ENCODE data around the gene ZFHX3.
A peak's percentile ranks its signal among the peaks of the same experiment; 100 is the strongest.
"Not testable (repeated sequence)": the region's sequence is repeated elsewhere in the genome, so short reads cannot be mapped to it uniquely, and the experiment has no call there.

The ZFHX3 gene

GRCh38 chr16:72989203-72989578 lies 58.7 kb downstream of the ZFHX3 start:
- H3K4me1 ChIP-seq (ENCODE audit: control insufficient read depth in 1 of 2, insufficient read depth in 2 of 2, low read length in 2 of 2): peaks cover 12 to 23% of the 10 kb centered on the region in 2 donors
- H3K27me3 ChIP-seq (ENCODE audit: control insufficient read depth in 1 of 2, insufficient read depth in 2 of 2, low read length in 2 of 2); H3K36me3 ChIP-seq (ENCODE audit: control insufficient read depth in 1 of 2, insufficient read depth in 2 of 2, low read length in 2 of 2); H3K9me3 ChIP-seq (ENCODE audit: control insufficient read depth in 1 of 2, low read length in 2 of 2); H3K9ac ChIP-seq (ENCODE audit: low read depth in 1 of 2, low read length in 2 of 2); H3K4me3 ChIP-seq (ENCODE audit: low read depth in 1 of 2, low read length in 2 of 2); H3K27ac ChIP-seq (ENCODE audit: low read depth, low read length): not testable (repeated sequence)

GRCh38 chr16:72988569-72988968 lies 59.4 kb downstream of the ZFHX3 start:
- Histone ChIP-seq H3K4me1 (ENCODE audit: control insufficient read depth in 1 of 2, insufficient read depth in 2 of 2, low read length in 2 of 2) (peaks cover 12 to 27% of the 10 kb centered on the region in 2 donors), H3K9me3 (ENCODE audit: control insufficient read depth in 1 of 2, low read length in 2 of 2) (no peaks in the 10 kb centered on the region)

GRCh38 chr16:72987480-72987901 lies 60.4 kb downstream of the ZFHX3 start:
- no peak overlapping the region for H3K9ac ChIP-seq (ENCODE audit: low read depth in 1 of 2, low read length in 2 of 2)
- no peaks in the 10 kb centered on the region for H3K9me3 ChIP-seq (ENCODE audit: control insufficient read depth in 1 of 2, low read length in 2 of 2)
- H3K4me1 ChIP-seq (ENCODE audit: control insufficient read depth in 1 of 2, insufficient read depth in 2 of 2, low read length in 2 of 2): peaks cover 12 to 27% of the 10 kb centered on the region in 2 donors
- H3K27me3 ChIP-seq (ENCODE audit: control insufficient read depth in 1 of 2, insufficient read depth in 2 of 2, low read length in 2 of 2): no peaks in the 10 kb centered on the region
- no peaks in the 10 kb centered on the region for H3K36me3 ChIP-seq (ENCODE audit: control insufficient read depth in 1 of 2, insufficient read depth in 2 of 2, low read length in 2 of 2)
- H3K4me3 ChIP-seq (ENCODE audit: low read depth in 1 of 2, low read length in 2 of 2): no peak overlapping the region
- H3K27ac ChIP-seq (ENCODE audit: low read depth, low read length): no peak overlapping the region

More at GRCh38 chr16:72988569-72988968, 59.4 kb downstream of the ZFHX3 start:
- Histone ChIP-seq H3K27me3 (ENCODE audit: control insufficient read depth in 1 of 2, insufficient read depth in 2 of 2, low read length in 2 of 2) (no peaks in the 10 kb centered on the region), H3K27ac (ENCODE audit: low read depth, low read length) (no peak overlapping the region), H3K4me3 (ENCODE audit: low read depth in 1 of 2, low read length in 2 of 2) (no peak overlapping the region), H3K9ac (ENCODE audit: low read depth in 1 of 2, low read length in 2 of 2) (no peak overlapping the region), H3K36me3 (ENCODE audit: control insufficient read depth in 1 of 2, insufficient read depth in 2 of 2, low read length in 2 of 2) (no peaks in the 10 kb centered on the region)

GRCh38 chr16:72985995-72986394 lies 61.9 kb downstream of the ZFHX3 start:
- Histone ChIP-seq H3K9me3 (ENCODE audit: control insufficient read depth in 1 of 2, low read length in 2 of 2) (no peaks in the 10 kb centered on the region), H3K9ac (ENCODE audit: low read depth in 1 of 2, low read length in 2 of 2) (no peak overlapping the region), H3K27me3 (ENCODE audit: control insufficient read depth in 1 of 2, insufficient read depth in 2 of 2, low read length in 2 of 2) (no peaks in the 10 kb centered on the region), H3K36me3 (ENCODE audit: control insufficient read depth in 1 of 2, insufficient read depth in 2 of 2, low read length in 2 of 2) (no peaks in the 10 kb centered on the region), H3K4me1 (ENCODE audit: control insufficient read depth in 1 of 2, insufficient read depth in 2 of 2, low read length in 2 of 2) (peaks cover 12 to 22% of the 10 kb centered on the region in 2 donors), H3K4me3 (ENCODE audit: low read depth in 1 of 2, low read length in 2 of 2) (no peak overlapping the region), H3K27ac (ENCODE audit: low read depth, low read length) (no peak overlapping the region)

- H3K4me3 ChIP-seq (ENCODE audit: low read depth in 1 of 2, low read length in 2 of 2): no peak overlapping the region
- H3K9ac ChIP-seq (ENCODE audit: low read depth in 1 of 2, low read length in 2 of 2): no peak overlapping the region
These were observed 62.6 kb downstream of the ZFHX3 start for GRCh38 chr16:72985148-72985941.

GRCh38 chr16:72983728-72984350 lies 64.1 kb downstream of the ZFHX3 start:
- no peaks in the 10 kb centered on the region for H3K27me3 ChIP-seq (ENCODE audit: control insufficient read depth in 1 of 2, insufficient read depth in 2 of 2, low read length in 2 of 2)
- H3K27ac ChIP-seq (ENCODE audit: low read depth, low read length): no peak overlapping the region
- H3K36me3 ChIP-seq (ENCODE audit: control insufficient read depth in 1 of 2, insufficient read depth in 2 of 2, low read length in 2 of 2): no peaks in the 10 kb centered on the region
- H3K9me3 ChIP-seq (ENCODE audit: control insufficient read depth in 1 of 2, low read length in 2 of 2): no peaks in the 10 kb centered on the region
- H3K4me3 ChIP-seq (ENCODE audit: low read depth in 1 of 2, low read length in 2 of 2): no peak overlapping the region
- peaks cover 3 to 17% of the 10 kb centered on the region in 2 donors for H3K4me1 ChIP-seq (ENCODE audit: control insufficient read depth in 1 of 2, insufficient read depth in 2 of 2, low read length in 2 of 2)
- H3K9ac ChIP-seq (ENCODE audit: low read depth in 1 of 2, low read length in 2 of 2): no peak overlapping the region

More at GRCh38 chr16:72985148-72985941, 62.6 kb downstream of the ZFHX3 start:
- H3K4me1 ChIP-seq (ENCODE audit: control insufficient read depth in 1 of 2, insufficient read depth in 2 of 2, low read length in 2 of 2): peaks cover 10 to 22% of the 10 kb centered on the region in 2 donors
- H3K27me3 ChIP-seq (ENCODE audit: control insufficient read depth in 1 of 2, insufficient read depth in 2 of 2, low read length in 2 of 2): no peaks in the 10 kb centered on the region
- no peaks in the 10 kb centered on the region for H3K9me3 ChIP-seq (ENCODE audit: control insufficient read depth in 1 of 2, low read length in 2 of 2)
- no peaks in the 10 kb centered on the region for H3K36me3 ChIP-seq (ENCODE audit: control insufficient read depth in 1 of 2, insufficient read depth in 2 of 2, low read length in 2 of 2)
- H3K27ac ChIP-seq (ENCODE audit: low read depth, low read length): peak overlapping the region; percentile 39

GRCh38 chr16:72983241-72983640 lies 64.7 kb downstream of the ZFHX3 start:
- Histone ChIP-seq H3K36me3 (ENCODE audit: control insufficient read depth in 1 of 2, insufficient read depth in 2 of 2, low read length in 2 of 2) (no peaks in the 10 kb centered on the region), H3K27ac (ENCODE audit: low read depth, low read length) (no peak overlapping the region), H3K9ac (ENCODE audit: low read depth in 1 of 2, low read length in 2 of 2) (no peak overlapping the region), H3K9me3 (ENCODE audit: control insufficient read depth in 1 of 2, low read length in 2 of 2) (no peaks in the 10 kb centered on the region), H3K4me1 (ENCODE audit: control insufficient read depth in 1 of 2, insufficient read depth in 2 of 2, low read length in 2 of 2) (peaks cover 5 to 20% of the 10 kb centered on the region in 2 donors), H3K27me3 (ENCODE audit: control insufficient read depth in 1 of 2, insufficient read depth in 2 of 2, low read length in 2 of 2) (no peaks in the 10 kb centered on the region), H3K4me3 (ENCODE audit: low read depth in 1 of 2, low read length in 2 of 2) (no peak overlapping the region)

GRCh38 chr16:72979974-72980373 lies 68.0 kb downstream of the ZFHX3 start:
- Histone ChIP-seq H3K9me3 (ENCODE audit: control insufficient read depth in 1 of 2, low read length in 2 of 2) (no peaks in the 10 kb centered on the region), H3K4me1 (ENCODE audit: control insufficient read depth in 1 of 2, insufficient read depth in 2 of 2, low read length in 2 of 2) (peaks cover 11 to 20% of the 10 kb centered on the region in 2 donors), H3K9ac (ENCODE audit: low read depth in 1 of 2, low read length in 2 of 2) (no peak overlapping the region), H3K27me3 (ENCODE audit: control insufficient read depth in 1 of 2, insufficient read depth in 2 of 2, low read length in 2 of 2) (no peaks in the 10 kb centered on the region), H3K36me3 (ENCODE audit: control insufficient read depth in 1 of 2, insufficient read depth in 2 of 2, low read length in 2 of 2) (no peaks in the 10 kb centered on the region), H3K4me3 (ENCODE audit: low read depth in 1 of 2, low read length in 2 of 2) (no peak overlapping the region), H3K27ac (ENCODE audit: low read depth, low read length) (no peak overlapping the region)

- H3K4me1 ChIP-seq (ENCODE audit: control insufficient read depth in 1 of 2, insufficient read depth in 2 of 2, low read length in 2 of 2): peaks cover 17 to 22% of the 10 kb centered on the region in 2 donors
- no peak overlapping the region for H3K9ac ChIP-seq (ENCODE audit: low read depth in 1 of 2, low read length in 2 of 2)
- no peaks in the 10 kb centered on the region for H3K9me3 ChIP-seq (ENCODE audit: control insufficient read depth in 1 of 2, low read length in 2 of 2)
- H3K27me3 ChIP-seq (ENCODE audit: control insufficient read depth in 1 of 2, insufficient read depth in 2 of 2, low read length in 2 of 2): no peaks in the 10 kb centered on the region
- no peak overlapping the region for H3K4me3 ChIP-seq (ENCODE audit: low read depth in 1 of 2, low read length in 2 of 2)
- no peak overlapping the region for H3K27ac ChIP-seq (ENCODE audit: low read depth, low read length)
- no peaks in the 10 kb centered on the region for H3K36me3 ChIP-seq (ENCODE audit: control insufficient read depth in 1 of 2, insufficient read depth in 2 of 2, low read length in 2 of 2)
These were observed 69.7 kb downstream of the ZFHX3 start for GRCh38 chr16:72978212-72978611.

GRCh38 chr16:72977127-72977526 lies 70.8 kb downstream of the ZFHX3 start:
- no peaks in the 10 kb centered on the region for H3K36me3 ChIP-seq (ENCODE audit: control insufficient read depth in 1 of 2, insufficient read depth in 2 of 2, low read length in 2 of 2)
- no peak overlapping the region for H3K4me3 ChIP-seq (ENCODE audit: low read depth in 1 of 2, low read length in 2 of 2)
- no peaks in the 10 kb centered on the region for H3K27me3 ChIP-seq (ENCODE audit: control insufficient read depth in 1 of 2, insufficient read depth in 2 of 2, low read length in 2 of 2)
- no peaks in the 10 kb centered on the region for H3K9me3 ChIP-seq (ENCODE audit: control insufficient read depth in 1 of 2, low read length in 2 of 2)
- H3K27ac ChIP-seq (ENCODE audit: low read depth, low read length): no peak overlapping the region
- H3K9ac ChIP-seq (ENCODE audit: low read depth in 1 of 2, low read length in 2 of 2): no peak overlapping the region
- H3K4me1 ChIP-seq (ENCODE audit: control insufficient read depth in 1 of 2, insufficient read depth in 2 of 2, low read length in 2 of 2): peaks cover 17 to 22% of the 10 kb centered on the region in 2 donors

Measured in duodenal mucosa (tissue), 2 donors.